ENCODE results near the gene BBS1.

- TF ChIP-seq POLR2AphosphoS5 (IDR thresholded peaks at IDR 0.05) (no peak), CTCF (IDR thresholded peaks at IDR 0.05) (no peak)
These were observed 34.9 kb upstream of the BBS1 start for GRCh38 chr11:66475349-66476172.
